Ureter (tissue), 1 donor: ENCODE results near the gene NELL1. TPM values are rescaled to one million over a fixed set of nuclear protein-coding genes. Genes with fewer than 3 reads are reported as not detected.

Experiments used
- DNase-seq: peaks from one replicate; pipeline ENCODE4 v3.0.0-alpha.2; 2020; ENCODE audit warnings: low spot score
- total RNA-seq: library from RNA; stranded (reverse); gene quantifications from one replicate; pipeline ENCODE4 v1.2.4, GENCODE V29; 2023
- donor health status: DM: yes; HTN: yes; CAD: no.

NELL1 gene
- total RNA-seq, 1 donor from 2014 or later = not detected

DNA sequence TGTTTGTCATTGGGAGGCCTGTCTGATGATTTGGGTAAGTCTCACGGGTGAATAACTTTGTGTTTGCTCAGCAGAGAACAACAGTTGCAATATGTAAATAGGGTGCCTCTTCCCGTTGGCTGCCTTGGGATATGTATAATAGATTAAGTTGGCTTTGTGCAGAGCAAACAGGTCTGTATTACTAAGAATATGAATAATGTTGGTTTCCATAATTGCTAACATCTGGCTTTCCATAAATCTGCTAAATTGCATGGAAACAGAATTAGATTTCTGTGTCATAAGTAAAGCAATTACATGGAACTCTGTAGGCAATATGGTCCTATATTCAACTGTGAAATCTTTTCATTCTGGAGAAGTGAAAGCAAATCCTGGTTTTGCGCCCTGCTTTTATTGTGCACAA lies 887.5 kb downstream of the NELL1 start:
- no peak for DNase-seq

DNA sequence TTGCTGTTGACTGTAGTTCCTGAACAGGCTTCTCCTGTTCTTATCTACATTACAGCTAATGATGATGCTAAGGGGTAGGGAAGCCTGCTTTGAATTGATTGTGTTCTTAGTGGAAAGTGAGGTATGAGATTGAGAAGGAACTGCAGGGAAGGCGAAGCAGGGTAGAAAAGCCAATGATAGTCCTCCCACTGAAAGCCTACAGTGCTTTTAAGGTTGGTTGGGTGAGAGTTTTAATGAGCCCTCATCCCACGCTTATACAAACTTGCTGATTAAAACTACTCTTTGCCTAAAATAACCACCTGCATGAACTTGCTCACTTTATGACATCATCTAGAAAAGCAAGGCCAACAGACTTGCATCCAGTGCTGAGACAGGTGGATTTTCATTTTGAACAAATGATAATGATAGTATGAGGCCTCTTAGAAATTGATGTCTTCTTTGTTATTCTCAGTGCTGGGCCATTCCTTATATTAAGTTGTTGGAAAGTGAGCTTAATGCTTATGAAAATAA lies 891.1 kb downstream of the NELL1 start:
- DNase-seq = no peak

DNA sequence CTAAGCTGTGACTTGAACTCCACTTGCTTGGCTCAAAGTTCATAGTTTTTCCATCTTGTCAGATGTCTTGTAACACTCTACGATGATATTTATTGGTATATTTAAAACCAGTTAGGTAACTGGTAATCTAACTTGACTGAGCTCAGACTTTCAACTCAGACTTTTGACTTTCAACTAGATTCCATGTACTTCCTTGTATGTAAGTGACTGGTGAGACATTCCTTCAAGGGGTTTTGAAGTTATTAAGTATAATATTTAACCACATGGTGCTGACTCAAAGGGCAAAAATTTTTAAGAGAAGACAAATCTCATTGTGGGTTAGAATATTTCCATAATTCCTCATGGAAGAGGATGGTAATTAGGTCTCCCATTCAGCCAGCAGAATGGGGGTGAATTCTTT lies 892.2 kb downstream of the NELL1 start:
- DNase-seq = no peak

DNA sequence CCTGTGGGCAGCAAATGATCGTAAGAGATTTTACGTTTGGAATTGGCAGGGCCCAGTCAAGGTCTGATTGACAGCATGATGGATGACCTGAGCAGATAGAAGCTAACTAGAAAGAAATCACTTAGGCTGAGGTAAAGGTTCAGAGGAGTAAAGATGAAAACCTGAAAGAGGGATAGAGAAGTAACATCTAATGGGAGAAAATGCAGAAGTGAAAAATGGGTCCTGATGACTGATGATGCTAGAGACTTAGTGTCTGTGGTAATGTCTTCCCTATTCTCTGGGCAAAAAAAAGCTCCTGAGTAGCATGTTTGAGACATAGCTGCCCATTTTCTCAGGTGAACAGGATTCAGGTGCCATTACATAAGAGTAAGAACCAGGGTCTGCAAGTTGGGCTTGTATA lies 894.7 kb downstream of the NELL1 start:
- no peak for DNase-seq

DNA sequence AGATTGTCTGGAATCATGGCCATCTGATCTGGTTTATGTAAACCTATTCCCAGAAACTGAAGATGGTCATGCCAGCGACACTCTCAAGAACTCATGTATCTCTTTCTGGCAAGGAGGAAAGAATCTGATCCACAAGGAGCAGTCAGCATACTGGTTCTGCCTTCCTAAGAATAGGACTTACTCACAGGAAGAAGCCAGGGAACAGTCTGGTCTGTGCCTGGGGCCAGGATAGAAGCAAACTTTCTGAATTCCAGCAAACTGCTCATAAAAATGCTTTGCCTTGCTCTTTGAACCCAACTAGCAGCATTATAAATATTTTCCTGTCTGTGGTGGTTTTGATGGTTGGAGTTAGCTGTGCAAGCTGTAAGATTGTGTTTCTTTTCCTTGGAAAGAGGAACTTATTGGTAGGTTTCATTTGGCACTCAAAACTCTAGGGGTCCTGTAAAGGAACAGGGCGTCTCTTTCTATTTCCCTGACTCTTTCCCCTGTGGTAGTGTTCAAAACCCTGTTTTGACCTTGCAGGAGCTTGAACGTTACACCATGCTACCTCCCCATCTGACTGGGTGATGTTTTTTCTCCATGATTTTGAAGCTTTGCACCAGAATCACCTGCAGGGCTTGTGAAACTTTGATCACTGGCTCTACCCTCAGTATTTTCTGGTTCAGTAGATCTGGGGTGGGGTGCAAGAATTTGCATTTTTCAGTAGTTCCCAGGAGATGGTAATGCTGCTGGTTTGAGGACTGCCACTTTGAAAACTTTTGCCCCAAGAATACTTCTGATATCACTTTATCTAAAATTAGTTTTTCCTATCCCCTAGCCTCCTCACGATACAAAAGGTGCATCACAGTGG lies 895.7 kb downstream of the NELL1 start:
- no peak for DNase-seq

DNA sequence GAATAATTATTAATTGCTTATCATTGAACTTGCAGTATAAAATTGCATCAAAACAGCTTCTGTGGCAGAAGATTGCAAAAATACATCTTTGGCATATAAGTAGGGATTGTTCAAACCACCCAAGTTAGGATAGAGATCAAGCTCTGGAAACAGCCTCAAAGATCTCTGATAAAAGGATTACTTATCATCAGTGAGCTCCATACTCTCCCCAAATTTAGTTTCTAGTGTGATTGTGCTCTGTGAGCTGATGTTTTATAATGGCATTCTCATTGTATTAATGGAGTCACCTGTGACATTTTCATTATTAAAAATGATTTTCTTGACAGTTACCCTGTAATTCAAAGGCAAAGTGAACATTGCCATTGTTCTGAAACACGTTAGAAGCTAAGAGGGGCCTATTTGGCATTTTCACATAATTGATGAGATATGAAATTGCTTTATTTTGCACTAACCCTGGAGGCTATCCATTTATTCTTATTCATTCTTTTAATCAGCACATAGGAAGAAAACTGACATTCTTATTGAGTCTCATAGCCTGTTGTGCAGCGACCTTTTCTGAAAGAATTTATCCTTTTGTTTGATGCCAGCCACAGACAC lies 897.2 kb downstream of the NELL1 start:
- no peak for DNase-seq

DNA sequence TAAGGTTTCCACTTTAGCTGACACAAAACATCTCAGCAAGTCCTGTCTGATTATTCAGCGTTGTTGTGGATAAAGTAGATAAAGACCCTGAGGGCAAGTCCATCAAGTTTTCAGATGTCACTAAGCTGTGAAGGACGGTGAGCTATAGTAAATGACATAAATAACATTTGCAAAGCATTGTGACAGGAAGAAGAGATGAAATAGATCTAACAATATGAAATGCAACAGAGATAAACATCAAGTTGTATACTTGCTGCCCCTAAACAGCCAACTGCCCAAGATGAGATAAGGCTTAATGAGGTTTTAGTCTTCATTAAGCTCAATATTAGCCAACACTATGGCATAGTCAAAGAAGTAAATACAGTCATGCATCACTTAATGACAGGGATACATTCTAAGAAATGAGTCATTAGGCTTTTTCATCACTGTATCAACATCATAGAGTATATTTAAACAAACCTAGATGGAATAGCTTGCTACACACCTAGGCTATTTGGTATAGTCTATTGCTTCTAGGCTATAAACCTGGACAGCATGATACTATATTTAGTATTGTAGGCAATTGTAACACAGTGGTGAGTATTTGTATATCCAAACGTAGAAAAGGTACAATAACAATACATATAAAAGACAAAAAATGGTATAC lies 898.4 kb downstream of the NELL1 start:
- no peak for DNase-seq

DNA sequence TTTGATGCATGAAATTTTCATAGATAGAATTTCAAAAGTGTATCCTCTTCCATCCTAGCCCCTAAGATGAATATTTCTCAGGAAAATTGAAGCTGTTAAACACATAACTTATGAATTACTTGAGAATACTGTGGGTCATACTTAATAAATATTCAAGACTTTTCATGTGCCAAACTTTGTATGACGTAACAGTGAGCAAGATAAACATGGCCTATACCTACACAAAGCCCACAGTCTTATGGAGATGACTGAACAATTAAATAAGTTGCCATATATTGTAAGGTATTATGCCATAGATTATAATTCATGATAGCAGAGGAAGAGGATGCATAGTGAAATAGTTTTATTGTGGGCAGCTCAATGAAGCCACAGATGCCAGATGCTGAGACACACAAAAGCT lies 902.8 kb downstream of the NELL1 start:
- DNase-seq = no peak

DNA sequence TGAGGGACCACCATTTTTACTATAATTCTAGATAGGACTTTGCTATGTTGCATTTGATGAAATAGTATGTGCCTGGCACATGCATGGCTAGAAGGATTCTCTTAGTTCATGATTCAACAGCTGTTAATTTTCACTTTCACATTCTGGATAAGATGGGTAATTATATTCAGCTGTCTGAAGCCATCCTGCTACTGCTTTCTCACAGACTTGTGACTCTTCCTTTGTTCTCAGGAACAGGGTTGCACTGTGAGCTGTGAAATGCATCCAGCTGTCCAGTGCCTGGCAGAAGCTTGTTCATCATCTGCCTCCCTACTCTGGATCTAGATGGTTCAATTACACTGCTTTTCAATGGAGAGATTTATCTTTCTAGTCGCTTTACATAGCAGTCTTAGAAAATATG lies 913.4 kb downstream of the NELL1 start:
- no peak for DNase-seq

DNA sequence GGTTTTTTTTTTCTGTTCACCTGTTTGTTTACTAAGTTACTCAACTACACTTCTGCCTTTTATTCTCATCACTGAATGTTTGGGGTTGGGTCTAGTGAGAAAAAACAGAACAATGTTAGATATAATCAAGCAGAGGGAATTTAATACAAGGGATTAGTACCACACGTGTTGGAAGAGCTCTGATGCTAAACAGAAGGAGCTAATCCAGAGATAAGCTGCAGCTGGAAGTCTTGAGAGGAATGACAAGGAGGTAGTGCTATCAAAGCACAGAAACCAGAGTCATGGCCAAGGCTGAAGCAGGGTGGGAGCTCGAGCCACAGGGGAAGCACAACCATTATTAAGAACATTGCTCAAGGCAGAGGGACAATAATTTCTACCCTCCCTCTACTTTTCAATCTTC lies 919.4 kb downstream of the NELL1 start:
- DNase-seq = no peak

DNA sequence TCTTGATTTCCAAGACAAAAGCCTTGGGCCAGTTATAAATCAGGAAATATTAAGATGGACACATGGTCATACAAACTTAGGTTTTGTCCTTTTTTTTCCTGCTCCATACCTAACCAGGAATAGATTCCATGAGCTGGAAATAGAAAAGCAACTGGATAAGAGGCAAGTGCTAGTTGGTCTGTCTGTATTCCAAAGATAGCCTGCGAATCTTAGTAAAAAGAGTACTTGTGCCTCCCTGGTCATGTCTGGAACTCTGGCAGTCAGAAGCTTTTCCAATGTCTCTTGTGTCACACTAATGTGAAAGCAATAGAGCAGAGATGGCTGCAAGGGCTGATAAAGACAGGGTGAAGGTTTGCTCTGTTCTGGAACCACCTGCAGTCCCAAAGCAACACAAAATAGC lies 933.3 kb downstream of the NELL1 start:
- DNase-seq = no peak

DNA sequence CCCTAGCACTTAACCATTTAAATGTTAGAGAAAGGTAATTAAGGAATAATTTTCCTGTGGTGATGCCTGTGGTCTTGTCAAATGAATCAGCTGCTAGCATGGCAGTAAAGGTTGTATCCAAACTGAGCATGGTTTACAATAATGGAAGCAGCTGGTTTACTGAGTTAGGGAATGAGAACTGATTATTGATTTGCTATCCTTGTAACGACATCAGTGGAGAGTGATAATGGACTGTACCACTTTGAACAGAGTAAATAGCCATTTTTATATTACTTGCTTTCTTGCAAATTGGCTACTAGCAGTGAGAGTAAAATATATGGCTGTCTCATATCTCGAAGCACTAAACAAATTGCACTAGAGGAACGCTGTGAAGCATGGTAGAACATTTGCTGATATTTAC lies 934.5 kb downstream of the NELL1 start:
- no peak for DNase-seq

DNA sequence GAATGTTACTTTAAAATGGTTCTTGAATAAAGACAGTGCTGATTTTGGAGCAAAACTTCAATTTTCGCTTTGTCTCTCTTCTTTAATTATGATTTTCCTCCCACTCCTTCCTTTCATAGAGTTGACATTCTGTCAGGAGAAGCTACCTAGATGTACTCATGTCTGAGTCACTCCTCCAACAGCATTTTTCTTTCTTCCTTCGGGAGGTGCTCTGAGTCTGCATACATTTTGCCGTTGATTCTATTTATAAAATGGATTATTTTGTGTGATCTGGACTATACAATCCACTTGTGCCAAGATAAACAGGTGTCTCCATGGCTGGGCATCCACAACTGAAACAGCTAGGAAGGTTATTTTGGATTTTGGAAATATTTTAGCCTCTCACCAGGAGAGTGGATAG lies 935.2 kb downstream of the NELL1 start:
- DNase-seq = no peak

DNA sequence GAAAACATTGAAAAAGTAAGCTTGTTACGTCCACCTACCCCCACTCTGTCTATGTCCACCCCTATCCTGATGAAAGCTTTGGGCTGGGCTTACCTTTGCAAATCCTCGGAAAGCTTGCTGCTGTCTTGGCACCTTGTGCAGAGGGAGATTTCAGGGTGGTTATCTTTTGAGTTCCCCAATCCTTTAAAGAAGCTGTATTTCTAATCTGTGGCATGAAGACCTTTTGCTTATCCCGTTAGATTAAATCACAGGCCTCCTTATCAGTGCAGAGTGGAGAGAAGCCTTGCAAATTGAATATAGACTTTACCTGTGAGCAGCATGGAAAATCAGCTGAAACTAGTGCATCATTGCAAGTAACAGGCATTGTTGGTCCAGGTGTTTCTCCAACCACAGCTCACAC lies 942.9 kb downstream of the NELL1 start:
- DNase-seq = no peak

DNA sequence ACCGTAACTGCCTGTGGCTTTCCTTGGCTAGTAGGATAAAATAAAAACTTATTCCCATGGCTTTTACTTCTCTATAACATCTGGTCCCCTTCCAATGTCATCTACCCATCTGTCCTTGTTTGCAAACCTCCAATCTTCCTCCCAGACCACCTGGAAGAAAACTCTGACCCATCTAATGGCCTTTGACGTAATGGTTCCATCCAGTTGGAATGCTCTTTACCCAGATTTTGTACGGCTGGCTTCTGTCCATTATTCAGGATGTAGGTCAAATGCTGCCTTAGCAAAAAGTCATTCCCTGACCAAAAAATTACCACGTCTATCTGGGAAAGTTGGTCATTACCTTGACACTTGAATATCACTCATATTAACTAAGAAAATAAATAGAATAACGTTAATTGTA lies 945.6 kb downstream of the NELL1 start:
- DNase-seq = no peak

DNA sequence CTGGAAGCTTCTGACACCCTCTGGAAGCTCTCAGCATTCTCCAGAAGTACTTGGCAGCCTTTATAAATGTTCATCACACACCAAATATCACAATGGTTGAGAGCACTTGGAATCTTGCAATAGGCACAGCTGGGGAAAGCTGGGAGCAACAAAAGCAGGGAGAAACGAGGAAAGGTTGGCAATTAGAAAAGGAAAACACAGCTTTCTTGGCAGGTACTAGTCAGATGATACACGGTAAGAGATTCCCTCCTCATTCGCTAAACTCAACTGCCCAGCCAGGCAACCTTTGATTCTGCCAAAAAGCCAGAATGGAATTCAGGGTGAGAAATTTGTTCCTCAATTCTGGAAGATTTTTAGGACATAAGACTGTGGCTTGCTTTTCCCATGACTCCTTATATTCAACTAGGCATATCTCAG lies 946.6 kb downstream of the NELL1 start:
- DNase-seq = no peak

DNA sequence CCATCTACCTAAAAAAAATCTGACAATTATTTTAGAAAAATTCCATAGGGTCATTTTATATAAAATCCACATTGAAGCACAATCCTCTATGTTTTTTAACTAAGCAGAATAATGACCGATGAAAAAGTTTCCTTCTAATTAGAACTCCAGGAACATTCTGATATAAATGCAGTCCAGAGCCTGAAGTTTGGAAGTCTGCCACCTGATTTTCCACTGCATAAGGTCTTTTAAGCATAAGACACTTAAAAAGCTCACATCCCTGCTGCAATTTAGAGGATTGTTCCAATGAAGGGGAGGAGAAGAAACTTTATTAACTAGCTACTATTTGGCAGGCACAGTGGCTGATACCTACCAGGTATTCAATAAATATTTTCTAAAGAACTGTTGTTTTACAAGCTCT lies 953.2 kb downstream of the NELL1 start:
- no peak for DNase-seq

DNA sequence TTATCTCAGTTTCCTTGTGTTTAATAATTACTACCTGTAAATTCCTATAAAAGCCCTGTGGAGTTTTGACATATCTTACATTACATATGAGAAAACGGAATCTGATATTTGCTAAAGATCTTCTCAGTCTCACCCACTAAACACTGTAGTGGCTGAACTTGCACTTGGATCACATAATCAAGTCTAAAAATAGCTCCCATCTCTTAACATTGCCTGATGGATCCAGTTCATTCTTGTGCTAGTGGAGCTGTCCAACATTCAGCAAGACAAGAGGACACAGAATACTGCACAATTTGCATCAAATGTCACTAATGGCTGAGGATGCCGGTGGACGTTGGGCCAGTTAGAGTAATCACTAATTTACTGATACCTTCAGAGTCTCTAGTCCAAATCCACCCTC lies 953.6 kb downstream of the NELL1 start:
- DNase-seq = no peak

Other genes with a start within 250 kb of the NELL1 start
- gene SLC6A5, start 70.0 kb upstream of the NELL1 start, total RNA-seq = not detected